HG02763 (cell line): ENCODE data around the gene CDH4.
"Not testable (repeated sequence)": the region's sequence is repeated elsewhere in the genome, so short reads cannot be mapped to it uniquely, and the experiment has no call there.

ENCODE experiments used
- ATAC-seq: cut with Tn5 transposase; IDR thresholded peaks from one replicate; pipeline ENCODE4 v1.9.1; 2021; ENCODE audit warnings: mild to moderate bottlenecking, moderate library complexity; ENCODE audit not compliant: unreplicated experiment

CDH4 gene

DNA sequence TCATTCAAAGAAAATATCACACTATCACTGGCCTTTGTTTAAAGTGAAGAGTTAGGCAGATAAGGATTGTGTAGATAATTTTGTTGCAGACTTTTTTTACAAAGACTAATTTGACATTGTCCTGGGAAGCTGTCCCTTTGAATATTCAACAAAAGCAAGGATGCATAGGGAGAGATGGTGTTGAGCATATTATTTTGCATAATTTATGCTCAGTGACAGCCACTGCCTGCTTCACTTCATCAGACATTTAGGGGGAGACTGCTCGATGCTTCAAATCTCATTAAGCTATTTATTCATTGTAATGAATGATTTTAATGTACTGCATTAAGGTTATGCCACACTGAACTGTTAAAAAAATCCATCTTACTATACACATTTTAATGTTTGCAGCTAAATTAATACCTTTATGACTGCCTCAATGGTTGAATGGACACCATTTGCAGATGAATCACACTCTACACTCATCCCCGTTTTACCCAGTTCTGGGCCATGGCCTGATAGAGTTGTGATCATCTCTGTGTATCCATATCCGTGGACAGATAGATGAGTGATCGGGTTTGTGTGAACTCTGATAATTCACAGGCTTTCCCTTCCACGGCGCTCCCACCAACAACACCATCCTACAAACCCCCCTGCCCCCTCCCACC lies 128.0 kb downstream of the CDH4 start:
- ATAC-seq = no peak

GRCh38 chr20:61380545-61380915 lies 128.5 kb downstream of the CDH4 start:
- ATAC-seq = no peak

- no peak for ATAC-seq
These were observed 130.1 kb downstream of the CDH4 start for GRCh38 chr20:61382194-61382593.

DNA sequence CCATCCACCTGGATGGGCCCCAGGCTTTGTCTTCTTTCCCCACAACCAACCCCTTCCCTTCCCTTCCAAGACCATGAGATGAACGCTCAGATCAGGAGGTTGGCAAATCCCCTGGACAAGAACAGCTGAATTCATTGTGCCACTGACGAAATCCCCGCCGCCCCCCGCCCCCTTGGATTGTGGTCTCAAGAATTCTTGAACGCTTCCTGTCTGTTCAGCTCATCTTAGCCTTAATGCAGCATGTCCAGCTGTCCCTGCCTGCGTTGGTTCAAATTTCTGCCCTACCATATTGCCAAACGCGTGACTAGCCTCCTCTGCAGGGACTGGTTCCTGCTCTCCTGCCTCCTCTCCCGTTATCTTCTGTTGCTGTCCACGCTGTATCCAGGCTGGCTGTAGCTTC lies 133.2 kb downstream of the CDH4 start:
- no peak for ATAC-seq

DNA sequence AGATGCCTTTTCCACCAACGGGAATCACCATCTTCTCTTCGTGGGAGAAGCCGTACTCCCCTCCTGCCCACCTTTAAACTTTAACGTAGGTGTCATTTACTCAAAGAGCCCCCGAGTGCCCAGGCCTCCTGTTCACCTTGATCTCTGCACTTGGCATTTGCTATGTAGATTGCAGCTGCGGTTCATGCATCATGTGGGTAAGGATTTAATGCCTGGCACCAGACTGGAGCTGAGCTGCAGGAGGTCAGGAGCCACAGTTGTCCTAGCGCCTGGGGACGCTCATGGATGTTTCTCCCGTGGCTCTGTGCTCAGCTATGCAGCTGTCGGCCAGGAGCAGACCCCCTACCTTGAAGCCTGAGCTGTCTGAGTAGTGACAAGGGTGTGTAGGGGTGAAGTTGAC lies 133.7 kb downstream of the CDH4 start:
- ATAC-seq = no peak

DNA sequence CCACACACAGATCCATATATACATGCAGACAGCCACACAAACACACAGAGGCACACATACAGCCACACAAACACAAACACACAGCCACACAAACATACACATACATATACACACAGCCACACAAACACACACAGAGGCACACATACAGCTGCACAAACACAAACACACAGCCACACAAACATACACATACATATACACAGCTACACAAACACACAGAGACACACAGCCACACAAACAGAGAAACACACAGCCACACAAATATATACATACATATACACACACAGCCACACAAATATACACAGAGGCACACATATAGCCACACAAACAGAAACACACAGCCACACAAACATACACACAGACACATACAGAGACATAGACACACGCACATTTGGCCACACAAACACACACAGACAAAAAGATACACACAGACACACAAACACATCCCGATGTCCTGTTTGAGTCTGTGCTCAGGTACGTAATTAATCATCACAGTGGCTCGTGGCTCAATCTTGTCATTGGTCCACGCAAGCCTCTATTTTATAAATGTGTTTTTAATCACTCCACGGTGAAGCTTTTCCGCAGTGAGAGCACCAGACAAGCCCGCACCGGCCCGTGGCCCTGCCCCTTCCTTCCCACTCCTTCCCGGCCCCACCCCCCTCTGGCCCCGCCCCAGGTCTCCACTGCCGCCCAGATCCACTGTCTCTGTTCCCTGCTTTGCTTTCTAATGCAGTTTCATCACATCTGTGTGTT lies 135.3 kb downstream of the CDH4 start:
- ATAC-seq = no peak

DNA sequence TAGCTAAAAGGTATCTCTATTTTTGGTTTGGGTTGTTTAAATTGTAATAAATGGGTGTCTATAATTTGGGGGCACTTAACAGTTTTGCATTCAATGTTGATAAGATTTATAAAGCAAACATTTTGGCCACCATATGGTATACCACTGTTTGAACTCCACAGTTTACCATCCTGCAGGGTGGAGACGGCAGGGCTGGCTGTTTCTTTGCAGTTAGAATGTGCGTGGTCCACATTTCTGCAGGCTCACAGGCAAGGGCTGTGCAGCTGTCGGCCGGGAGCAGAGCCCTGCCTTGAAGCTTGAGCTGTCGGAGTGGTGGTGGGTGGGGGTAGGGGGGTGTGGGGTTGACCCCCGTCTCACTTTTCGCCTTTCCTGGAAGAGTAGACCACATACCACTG lies 135.9 kb downstream of the CDH4 start:
- no peak for ATAC-seq

DNA sequence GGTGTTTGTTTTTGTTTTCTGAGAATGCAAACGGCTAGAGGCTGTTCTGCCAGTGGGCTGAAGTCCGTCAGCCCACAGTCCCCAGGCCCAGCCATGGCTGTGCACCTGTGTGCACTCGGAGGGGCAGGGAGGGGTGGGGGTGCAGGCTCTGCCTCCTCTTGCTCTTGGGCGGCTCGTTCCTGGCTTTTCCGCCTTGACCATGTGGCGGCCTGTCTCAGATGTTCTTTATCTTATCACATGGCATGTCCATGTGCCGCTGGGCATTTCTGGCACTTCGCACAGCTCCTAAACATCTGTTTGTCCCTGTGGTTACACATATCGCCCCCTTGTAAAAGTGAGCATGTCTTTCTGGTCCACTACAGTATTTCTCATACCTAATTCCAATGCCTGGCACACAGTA lies 137.0 kb downstream of the CDH4 start:
- ATAC-seq = no peak

DNA sequence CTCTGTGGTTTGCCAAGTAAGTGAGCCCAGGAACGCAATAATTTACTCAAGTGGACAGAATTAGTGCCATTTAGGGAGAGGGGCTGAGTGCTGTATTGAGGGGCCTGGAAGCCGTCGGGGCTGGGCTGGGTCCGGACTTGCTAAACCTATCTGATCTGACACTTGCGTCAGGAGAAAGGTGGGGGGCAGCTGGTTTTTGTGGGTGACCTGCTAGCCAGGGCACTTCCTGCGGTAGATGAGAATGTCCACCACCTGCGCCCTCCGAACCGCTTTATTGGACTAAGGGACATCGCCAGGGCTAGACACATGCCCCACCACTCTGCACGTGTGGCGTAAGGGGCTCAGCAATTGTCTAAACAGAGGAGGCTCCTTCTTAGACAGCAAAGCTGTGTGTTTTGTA lies 139.1 kb downstream of the CDH4 start:
- no peak for ATAC-seq

DNA sequence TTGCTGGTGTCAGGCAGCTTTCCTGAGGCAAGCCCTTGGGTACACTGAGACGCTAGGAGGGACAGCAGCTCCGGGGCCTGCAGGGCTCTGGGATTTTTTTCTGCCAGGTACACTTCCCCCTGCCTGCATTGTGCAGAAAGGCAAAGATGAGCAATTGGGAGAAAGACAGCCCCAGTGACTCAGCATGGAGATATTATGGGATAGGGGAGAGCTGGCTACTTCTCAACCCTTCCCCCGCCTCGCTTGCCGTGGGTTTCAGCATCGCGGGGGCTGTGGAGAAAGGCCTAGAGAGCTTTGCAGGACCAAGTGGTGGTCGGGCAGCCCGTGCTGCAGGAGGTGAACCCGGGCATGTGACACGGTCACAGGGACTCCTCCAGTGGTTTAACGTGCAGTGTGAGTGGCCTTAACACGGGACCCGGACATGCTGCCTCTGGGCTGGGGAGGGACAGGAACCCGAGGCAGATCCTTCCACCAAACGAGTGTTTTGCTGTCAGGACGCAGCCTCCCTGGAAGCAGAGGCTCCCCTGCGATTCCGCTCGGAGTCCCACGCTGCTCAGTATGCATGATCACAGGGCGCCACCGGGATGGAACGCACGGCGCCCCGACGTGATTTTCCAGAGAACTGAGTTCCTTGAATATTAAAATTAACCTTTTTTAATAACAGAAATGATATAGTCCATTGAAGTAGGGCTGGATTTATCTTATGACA lies 139.9 kb downstream of the CDH4 start:
- no peak for ATAC-seq

GRCh38 chr20:61394088-61394799 lies 142.2 kb downstream of the CDH4 start:
- no peak for ATAC-seq

DNA sequence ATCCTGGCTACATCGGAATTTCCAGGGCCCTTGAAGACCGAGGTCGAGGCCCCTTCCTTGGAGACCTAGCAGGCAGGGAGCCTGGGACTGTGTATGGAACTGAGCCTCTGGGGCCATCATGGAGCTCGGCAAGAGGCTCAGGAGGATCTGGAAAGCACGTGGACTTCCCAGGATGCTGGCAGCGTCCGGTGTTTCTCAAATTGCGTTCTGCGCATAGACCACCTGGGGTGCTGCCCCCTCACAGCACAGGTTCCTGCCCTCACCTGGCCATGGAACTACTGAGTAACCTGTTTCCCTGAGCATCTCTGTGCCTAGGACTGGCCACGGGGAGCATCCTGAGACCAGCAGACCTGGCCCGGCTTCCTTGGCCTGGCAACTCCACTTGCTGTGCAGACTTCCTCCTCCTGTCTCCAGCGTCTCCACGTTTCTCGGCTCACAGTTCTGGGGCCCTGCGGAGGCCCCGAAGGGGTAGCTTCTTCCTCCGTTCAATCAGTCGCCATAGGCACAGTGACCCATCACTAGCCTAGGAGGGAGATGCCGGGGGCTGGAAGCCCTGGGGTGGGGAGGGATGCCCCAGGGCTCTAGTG lies 144.3 kb downstream of the CDH4 start:
- no peak for ATAC-seq

GRCh38 chr20:61397146-61397545 lies 145.1 kb downstream of the CDH4 start:
- no peak for ATAC-seq

DNA sequence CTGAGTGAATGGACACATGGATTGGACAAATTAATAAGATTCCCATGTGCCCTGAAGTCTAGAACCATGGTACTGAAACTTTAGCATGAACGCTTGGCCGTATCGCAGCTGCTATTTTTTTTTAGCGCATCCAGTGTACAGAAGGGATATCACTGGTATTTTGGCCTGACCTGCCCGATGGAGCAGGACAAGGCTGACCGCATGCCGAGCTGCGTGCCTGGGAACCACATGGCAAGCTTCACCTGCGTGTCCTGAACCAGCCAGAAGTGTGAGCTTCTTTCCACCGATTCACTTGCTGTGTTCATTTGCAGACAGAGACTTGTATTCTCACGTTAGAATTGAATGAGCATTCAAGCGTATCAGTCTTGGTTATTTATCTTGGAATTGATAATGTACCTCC lies 145.7 kb downstream of the CDH4 start:
- ATAC-seq = no peak

DNA sequence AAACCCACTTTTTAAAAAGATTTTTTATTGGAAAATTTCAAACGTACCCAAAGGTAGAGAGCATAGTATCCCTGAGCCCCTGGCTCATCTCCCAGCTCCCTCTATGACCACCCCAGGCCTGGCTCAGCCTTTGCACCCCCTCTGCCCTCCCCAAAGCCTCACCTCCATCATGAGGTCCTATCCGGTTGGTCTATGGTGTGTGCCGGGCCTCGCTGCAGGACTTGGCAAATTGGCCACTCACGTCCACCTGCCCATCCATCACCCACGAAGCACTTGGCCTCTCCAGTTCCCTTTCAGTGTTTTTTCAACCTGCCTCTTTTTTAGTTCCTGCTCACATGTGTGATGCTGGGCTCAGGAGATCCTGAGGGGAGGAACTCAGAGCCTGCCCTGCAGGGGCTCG lies 147.4 kb downstream of the CDH4 start:
- ATAC-seq = no peak

GRCh38 chr20:61400499-61400898 lies 148.4 kb downstream of the CDH4 start:
- ATAC-seq = no peak

GRCh38 chr20:61404303-61404702 lies 152.2 kb downstream of the CDH4 start:
- ATAC-seq = no peak

DNA sequence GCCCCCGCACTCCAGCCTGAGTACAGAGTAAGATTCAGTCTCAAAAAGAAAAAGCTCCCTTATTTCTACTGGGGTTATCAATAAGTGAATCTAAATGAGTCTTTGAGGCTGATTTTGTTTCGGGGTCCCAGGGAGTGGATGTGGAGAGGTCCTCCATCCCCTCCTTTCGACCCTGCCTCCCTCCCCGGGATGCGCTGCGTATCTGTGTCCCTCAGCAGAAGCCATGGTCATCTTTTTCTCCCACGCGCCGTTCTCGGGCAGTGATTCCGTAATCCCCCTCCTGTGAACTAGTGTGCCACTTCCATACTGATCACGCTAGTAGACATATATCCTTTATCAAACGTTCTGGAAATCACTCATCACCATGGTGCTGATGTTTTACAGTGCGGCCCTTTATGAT lies 152.9 kb downstream of the CDH4 start:
- ATAC-seq = no peak

- not testable (repeated sequence) for ATAC-seq
These were observed 154.7 kb downstream of the CDH4 start for GRCh38 chr20:61406773-61407172.

DNA sequence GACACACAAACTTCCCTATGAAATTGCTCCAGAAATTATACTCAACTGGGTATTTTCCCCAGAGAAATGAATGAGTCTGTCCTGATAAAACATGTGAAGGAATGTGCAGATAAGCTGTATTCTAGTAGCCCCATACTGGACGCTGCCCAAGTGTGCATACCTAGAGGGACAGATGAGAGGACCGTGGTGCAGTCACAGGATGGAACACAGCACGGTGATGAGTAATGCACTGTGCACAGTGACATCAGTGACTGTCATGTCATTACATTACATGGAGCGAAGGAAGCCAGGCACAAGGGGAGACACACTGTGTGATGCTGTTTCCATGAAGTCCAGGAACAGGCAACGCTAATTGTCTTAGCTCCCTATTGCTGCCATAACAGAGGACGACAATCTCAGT lies 155.5 kb downstream of the CDH4 start:
- ATAC-seq = no peak
